Measurements from ENCODE around the gene DEF6.
"Not testable (repeated sequence)": the region's sequence is repeated elsewhere in the genome, so short reads cannot be mapped to it uniquely, and the experiment has no call there.

Gene DEF6

GRCh38 chr6:35300848-35301247, 3.2 kb downstream of the DEF6 start:
- no peak for FAIRE-seq
- DNase-seq (ENCODE audit: insufficient read length, low spot score) = no peak
- TF ChIP-seq CTCF (IDR thresholded peaks at IDR 0.05; ENCODE audit: insufficient read depth, missing control alignments) = no peak

- TF ChIP-seq CTCF (IDR thresholded peaks at IDR 0.05; ENCODE audit: insufficient read depth, missing control alignments) = no peak
- DNase-seq (ENCODE audit: insufficient read length, low spot score) (no peak), FAIRE-seq (no peak)
Observed at GRCh38 chr6:35302604-35303241, 5.1 kb downstream of the DEF6 start.

- FAIRE-seq (no peak), DNase-seq (ENCODE audit: insufficient read length, low spot score) (no peak)
- no peak for TF ChIP-seq CTCF (IDR thresholded peaks at IDR 0.05; ENCODE audit: insufficient read depth, missing control alignments)
Observed at GRCh38 chr6:35304299-35304698, 6.7 kb downstream of the DEF6 start.

- no peak for TF ChIP-seq CTCF (IDR thresholded peaks at IDR 0.05; ENCODE audit: insufficient read depth, missing control alignments)
- DNase-seq (ENCODE audit: insufficient read length, low spot score) (no peak), FAIRE-seq (no peak)
Observed at GRCh38 chr6:35305117-35305516, 7.5 kb downstream of the DEF6 start.

- FAIRE-seq; DNase-seq (ENCODE audit: insufficient read length, low spot score): not testable (repeated sequence)
Observed at GRCh38 chr6:35307138-35307537, 9.5 kb downstream of the DEF6 start.

- FAIRE-seq = not testable (repeated sequence)
Observed at GRCh38 chr6:35308543-35308942, 10.9 kb downstream of the DEF6 start.

GRCh38 chr6:35309611-35310264, 12.1 kb downstream of the DEF6 start:
- no peak for DNase-seq (ENCODE audit: insufficient read length, low spot score)
- no peak for FAIRE-seq
- no peak for TF ChIP-seq CTCF (IDR thresholded peaks at IDR 0.05; ENCODE audit: insufficient read depth, missing control alignments)

More at GRCh38 chr6:35308543-35308942, 10.9 kb downstream of the DEF6 start:
- DNase-seq (ENCODE audit: insufficient read length, low spot score) = not testable (repeated sequence)

- DNase-seq (ENCODE audit: insufficient read length, low spot score) (no peak), FAIRE-seq (no peak)
- TF ChIP-seq CTCF (IDR thresholded peaks at IDR 0.05; ENCODE audit: insufficient read depth, missing control alignments) = no peak
Observed at GRCh38 chr6:35310265-35310831, 12.7 kb downstream of the DEF6 start.

Measured in D721Med (cell line).